AG10803 (cell line): ENCODE data around the gene C2CD4D.
A peak's percentile ranks its signal among the peaks of the same experiment; 100 is the strongest.

Experiments used
- DNase-seq: peaks from one replicate; pipeline ENCODE4 v3.0.0; 2010; ENCODE audit warnings: low read depth
- H3K4me3 ChIP-seq: 2 replicates; pipeline ENCODE4 v1.5.1; 2011; ENCODE audit warnings: mild to moderate bottlenecking, low read length, control low read depth
- TF ChIP-seq, protein P1 (sequence below): conservative IDR thresholded peaks from 2 replicates; pipeline ENCODE4 v1.5.1; 2011; ENCODE audit warnings: mild to moderate bottlenecking, low read length, control low read depth, inconsistent platforms

C2CD4D gene

DNA sequence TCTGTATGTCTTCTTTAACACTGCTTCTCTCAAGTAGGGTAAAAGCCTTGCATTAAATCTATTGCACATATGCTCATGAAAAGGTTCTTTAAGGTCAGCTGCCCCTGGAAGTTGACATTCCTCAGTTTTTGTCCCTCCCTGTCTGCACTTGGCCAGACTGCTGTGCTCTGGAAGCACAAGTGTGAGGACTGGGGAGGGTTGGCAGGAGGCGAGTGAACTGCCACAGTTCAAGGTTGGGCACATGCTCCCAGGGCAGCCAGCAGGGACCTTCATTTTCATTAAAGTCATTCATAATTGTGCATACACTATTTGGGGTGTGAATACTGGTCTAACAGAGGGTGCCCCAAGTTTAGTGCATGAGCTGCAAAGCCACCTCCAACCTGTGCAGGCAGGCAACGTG, 24.8 kb upstream of the C2CD4D start:
- TF ChIP-seq, protein P1, sequence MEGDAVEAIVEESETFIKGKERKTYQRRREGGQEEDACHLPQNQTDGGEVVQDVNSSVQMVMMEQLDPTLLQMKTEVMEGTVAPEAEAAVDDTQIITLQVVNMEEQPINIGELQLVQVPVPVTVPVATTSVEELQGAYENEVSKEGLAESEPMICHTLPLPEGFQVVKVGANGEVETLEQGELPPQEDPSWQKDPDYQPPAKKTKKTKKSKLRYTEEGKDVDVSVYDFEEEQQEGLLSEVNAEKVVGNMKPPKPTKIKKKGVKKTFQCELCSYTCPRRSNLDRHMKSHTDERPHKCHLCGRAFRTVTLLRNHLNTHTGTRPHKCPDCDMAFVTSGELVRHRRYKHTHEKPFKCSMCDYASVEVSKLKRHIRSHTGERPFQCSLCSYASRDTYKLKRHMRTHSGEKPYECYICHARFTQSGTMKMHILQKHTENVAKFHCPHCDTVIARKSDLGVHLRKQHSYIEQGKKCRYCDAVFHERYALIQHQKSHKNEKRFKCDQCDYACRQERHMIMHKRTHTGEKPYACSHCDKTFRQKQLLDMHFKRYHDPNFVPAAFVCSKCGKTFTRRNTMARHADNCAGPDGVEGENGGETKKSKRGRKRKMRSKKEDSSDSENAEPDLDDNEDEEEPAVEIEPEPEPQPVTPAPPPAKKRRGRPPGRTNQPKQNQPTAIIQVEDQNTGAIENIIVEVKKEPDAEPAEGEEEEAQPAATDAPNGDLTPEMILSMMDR: no peak
- no peak for DNase-seq

DNA sequence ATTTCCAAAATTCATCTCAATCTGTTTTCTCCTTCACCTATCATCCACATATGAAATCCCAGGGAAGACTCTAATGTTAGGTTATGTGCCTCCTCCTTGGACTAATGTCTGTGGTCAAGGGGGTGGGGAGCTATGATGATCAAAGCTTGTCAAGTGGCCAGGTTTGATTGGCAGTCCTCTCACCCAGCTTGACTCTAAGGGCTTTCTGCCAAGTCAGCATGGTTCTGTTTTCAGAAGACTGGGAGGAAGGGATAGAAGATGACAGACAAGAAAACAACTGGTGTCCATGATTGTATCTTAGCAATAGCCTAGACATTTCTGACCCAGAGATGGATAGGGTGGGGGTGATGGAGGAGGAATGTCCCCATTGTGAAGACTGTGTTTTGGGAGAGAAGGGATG, 23.0 kb upstream of the C2CD4D start:
- H3K4me3 ChIP-seq: no peak overlapping the region
- TF ChIP-seq, protein P1: no peak
- no peak for DNase-seq

More for the DNA sequence above, 24.8 kb upstream of the C2CD4D start:
- H3K4me3 ChIP-seq: no peak overlapping the region

DNA sequence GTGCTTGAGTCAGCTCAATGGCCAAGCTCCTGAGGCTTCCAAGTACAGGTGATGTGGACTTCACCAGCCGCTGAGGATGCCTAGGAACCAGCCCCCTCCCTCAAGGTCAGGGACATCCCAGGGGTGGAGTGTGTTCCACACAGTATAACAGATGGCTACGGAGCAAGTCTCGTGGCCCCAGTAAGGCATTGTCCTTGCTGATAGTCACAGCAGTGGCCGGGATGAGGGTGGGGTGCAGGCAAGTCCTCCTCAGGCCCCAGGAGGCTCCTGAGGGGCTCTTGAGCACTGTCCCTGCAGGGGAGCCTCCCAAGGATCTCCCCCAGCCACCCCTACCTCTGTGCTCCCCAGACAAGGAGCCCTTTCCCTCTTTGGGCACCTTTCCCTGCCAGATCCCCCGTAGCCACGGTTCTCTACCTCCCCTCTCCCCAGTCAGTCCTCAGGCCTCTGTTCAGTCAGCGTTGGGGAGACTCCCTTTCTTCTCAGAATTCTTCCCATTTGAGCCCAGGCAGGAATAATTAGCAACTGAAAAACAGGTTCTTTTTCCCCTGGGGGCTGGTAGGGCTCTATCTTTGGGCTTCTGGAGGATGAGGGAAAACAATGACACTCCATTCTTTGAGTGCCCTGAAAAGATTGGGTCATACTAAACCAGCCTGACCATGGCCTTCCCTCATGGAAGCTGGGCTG, 21.0 kb upstream of the C2CD4D start:
- TF ChIP-seq, protein P1: no peak
- H3K4me3 ChIP-seq: no peak overlapping the region
- no peak for DNase-seq

DNA sequence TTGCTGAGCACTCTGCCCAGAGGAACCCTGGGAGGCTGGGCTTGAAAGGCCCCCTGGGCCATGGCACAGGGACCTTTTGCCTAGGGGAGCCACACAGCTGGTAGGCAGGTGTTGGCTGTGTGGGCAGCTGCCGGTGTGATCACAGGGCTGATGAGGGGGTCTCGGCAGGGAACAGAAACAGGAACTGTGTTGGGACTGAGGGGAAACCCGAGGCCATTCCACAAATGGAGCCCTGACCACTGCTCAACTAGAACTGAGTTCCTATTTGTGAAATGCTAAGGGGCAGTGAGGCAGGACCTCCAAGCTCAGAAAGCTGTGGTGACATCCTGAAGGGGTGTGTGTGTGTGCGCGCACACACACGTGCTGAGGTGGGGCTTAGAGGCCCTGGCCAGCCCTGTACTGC, 20.3 kb upstream of the C2CD4D start:
- no peak overlapping the region for H3K4me3 ChIP-seq
- no peak for DNase-seq
- TF ChIP-seq, protein P1: no peak

DNA sequence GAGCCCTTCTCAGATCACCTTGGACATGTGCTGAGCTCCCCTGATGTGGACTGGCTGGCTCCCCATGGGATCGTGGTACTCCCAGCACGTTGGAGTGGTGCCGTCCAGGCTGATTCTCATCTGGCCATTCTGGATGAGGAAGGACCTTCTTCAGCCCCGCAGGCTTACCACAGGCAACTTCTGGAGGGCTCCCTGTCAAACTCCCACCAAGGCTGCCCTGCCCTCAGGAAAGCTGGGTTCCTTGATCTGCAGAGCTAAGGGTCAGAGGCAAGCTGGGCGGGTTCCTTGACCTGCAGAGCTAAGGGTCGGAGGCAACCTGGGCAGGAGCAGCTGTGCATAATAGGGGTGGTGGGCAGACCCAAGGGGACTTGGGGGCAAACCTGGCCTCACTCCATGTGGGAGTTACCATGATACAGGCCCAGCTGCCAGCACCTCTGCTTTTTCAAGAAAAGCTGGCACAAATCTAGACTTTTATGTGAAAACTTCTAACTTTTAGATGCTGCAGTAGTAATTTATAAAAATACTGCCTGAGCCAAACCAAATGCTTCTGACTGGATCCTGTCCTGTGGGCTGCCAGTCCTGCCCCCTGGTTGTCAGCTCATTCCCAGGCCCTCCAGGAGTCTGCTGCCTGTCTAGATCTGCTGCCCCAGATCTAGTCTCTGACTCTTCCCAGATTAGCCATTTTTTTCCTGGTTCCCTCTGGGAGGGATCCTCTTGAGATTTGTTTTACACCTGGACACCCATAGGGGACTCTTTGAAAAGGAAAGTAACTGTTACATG, 19.5 kb upstream of the C2CD4D start:
- TF ChIP-seq, protein P1: no peak
- H3K4me3 ChIP-seq: no peak overlapping the region
- DNase-seq: no peak

DNA sequence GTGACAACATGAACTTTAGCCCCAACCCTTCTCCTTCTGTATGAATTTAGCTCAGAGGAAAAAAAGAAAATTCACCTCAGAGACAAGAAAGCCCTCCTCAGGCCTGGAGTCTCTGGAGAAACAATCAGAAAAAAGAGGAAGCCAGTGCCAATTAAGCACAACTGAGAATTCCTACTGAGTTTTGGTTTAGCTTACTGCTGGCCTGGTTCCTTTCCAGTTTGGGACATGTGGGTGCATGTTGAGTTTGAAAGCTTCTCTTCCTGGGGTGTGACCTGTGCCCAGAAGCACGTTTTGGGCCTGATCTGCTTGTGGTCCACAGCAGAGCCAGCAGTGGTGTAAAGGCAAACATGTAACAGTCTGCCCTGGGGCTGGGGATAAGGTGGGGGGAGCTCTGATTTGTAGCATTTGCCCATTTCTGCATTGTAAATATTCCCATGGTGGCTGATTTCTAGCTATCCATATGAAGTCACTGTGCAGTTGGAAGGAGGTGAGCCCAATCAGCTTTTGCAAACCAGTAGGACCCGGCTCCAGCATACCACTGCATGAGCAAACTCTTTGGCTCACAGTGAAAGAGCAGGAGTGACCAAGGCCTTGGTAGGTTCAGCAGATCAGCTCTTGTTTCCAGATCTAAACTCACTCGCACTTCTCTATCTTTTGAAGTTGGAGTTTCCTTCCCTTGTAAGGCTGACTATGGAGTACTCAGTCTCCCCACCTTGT, 18.6 kb upstream of the C2CD4D start:
- peak; percentile 27 for DNase-seq
- TF ChIP-seq, protein P1: no peak
- H3K4me3 ChIP-seq: no peak overlapping the region
